GM12892 (cell line): ENCODE results near the gene ZEB1.

Source experiments
- POLR2A ChIP-seq: IDR thresholded peaks from 2 replicates; pipeline ENCODE4 v1.6.1; 2011; ENCODE audit warnings: low read depth, low read length, control low read depth
- POLR2AphosphoS5 ChIP-seq: IDR thresholded peaks from 2 replicates; pipeline ENCODE4 v1.6.1; 2011; ENCODE audit warnings: low read depth, low read length, control low read depth

- TF ChIP-seq POLR2AphosphoS5 (no peak), POLR2A (no peak)
These were observed 196.9 kb downstream of the ZEB1 start for GRCh38 chr10:31515819-31516402.
